HL-60/S4 (cell line): ENCODE data around the gene EPB41L4A.

ENCODE experiments used
- in situ Hi-C: fragments of 300-500 bp; cut with MboI; formaldehyde crosslinking; loops from 2 replicates; pipeline ENCODE4 v1.14.3; 2022; ENCODE audit warnings: low sequenced_read_pairs

The EPB41L4A gene

DNA sequence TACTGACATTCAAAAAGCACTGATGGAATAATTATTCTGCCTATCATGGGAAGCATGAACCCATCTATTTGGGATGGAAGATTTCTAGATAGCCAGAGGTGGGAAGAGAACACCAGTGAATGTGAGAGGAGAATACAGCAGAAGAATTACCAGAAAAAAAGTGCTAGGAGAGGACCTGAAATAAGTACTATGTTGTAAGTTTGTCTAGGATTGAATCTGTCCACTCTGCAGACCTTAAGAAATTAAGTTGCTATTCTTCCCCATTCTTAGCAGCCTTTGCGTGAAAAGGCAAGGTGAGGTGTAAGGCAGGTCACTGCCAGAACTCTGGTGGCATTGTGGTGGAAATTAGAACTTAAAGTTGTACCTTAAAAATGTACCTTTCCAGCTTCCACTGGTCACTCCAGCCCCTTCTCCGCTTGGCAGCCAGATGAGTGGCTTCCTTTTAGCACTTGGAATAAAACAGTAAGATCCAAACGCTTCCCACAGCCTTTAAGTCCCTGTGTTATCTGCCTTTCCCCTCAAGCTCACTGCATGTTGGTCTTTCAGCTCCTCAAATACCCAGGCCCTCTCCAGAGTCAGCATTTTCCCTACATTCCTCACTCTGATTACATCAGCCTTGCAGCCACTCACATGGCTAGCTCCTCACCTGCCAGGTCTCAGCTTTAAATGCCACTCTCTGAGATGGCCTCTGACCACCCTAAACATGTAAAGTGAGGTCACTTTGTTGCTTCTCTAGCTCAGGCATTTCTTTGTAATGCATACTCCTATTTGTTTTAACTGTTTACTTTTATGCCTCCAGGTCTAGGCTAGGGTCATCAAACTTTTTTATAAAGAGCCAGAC is 253.0 kb downstream of the EPB41L4A start:
- in situ Hi-C loops, result loop anchor here (25.0 kb wide), 1 partner anchor 1029 kb away; no protein-coding TSS in a partner anchor

DNA sequence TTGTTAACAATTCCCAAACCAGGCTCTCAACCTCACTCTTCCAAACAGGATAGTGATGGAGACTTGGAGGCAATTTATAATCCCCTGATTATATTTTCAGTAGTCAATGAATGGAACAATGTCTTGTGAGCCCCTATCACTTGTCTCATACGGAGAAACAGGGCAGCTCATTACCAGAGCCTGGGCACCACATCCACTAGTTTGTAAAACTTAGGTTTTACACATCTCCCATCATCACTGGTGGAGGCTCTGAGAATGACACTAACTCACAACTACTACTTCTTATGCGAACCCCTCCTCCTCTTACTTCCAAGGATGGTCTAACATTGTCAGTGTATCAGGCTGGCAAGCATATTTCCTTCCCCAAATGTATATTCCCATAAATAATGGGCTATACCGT is 253.7 kb downstream of the EPB41L4A start:
- in situ Hi-C loops, result loop anchor here (25.0 kb wide), 1 partner anchor 1028 kb away; no protein-coding TSS in a partner anchor

DNA sequence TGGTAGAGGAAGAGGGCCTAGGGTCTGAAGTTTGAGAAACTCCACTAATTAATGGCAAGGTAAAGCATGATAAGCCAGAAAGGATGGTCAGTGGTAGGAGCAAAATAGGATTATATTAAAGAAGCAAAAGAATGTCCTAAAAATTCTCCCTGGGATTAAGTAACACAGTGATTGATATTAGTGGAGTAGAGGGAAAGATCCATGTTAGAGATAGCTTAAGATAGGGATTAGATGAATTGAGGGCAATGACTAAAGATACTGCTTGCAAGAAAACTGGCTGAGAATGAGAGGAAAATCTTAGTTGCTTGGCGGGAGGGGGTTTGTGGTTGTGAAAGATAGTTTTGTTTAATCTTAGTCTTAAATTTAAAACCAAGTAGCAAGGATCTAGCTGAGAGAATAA is 255.6 kb downstream of the EPB41L4A start:
- in situ Hi-C loops, result loop anchor here (25.0 kb wide), 1 partner anchor 1026 kb away; no protein-coding TSS in a partner anchor

DNA sequence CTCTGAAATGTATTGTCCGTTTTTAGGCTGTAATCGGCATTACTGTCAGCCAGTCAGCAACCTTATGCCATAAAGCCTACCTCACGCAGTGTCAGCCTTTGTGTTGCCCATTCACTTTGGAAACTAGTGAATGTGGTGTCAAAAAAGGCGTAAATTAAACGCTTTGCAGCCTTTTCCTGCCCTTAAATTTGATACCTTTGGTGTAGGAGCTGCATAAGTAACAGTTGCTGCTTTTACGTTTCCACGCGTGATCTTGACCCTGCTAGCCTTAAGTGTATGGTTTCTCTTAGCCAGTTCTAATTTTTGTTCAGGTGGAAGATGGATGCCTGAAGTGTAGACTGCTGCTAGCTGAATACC is 257.7 kb downstream of the EPB41L4A start:
- in situ Hi-C loops, result loop anchor here (25.0 kb wide), 1 partner anchor 1024 kb away; no protein-coding TSS in a partner anchor

DNA sequence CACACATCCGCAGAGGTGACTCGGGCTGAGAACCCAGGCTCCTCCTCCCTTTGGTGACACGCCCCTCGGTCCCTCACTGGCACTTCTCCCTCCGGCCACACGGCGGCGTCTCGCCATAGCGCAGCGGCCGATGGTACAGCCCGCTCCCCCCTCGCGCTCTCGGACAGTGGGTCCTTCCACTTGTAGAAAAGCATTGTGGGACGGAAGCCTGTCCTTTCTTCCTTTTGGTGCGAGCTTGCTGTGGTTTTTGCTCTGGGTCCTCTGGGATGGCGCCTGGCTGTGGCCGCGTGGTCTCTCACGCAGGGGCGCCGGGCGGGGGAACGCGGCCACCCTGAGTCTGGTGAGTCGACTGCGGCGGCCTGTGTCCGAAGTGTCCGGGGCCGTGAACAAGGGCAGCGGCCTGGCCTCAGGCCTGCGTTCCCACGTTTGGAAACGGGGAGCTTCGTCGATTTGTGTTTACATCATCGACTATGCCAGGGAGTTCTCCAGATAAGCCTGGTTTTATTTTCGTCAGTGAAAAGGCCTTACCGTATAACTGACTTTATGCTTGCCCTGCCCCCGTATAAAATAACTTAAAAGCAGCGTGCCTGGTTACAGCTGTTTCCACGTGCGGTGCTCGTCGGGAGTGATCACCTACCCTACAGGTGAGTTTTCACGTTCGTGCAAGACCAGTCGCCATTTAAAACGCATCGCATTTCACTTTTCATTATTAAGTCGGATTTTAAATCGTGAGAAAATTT is 258.3 kb downstream of the EPB41L4A start:
- in situ Hi-C loops, result loop anchor here (25.0 kb wide), 1 partner anchor 1024 kb away; no protein-coding TSS in a partner anchor

DNA sequence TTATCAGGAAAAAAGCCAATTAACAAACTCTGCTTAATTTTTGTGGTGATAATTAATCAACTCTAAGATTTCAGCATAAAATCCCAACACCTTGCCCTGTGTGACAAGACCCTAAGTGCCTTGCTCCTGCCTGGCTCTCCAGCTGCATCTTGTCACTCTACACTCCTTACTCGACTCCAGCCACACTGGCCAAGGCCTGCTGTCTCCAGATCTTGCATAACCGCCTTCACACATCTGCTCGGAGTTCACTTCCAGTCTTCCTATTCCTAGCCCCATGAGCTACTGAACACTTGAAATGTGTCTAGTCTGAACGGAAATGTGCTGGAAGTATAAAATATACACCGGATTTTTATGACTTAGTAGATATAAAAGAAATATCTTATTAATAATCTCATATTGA is 259.6 kb downstream of the EPB41L4A start:
- in situ Hi-C loops, result loop anchor here (25.0 kb wide), 1 partner anchor 1022 kb away; no protein-coding TSS in a partner anchor

DNA sequence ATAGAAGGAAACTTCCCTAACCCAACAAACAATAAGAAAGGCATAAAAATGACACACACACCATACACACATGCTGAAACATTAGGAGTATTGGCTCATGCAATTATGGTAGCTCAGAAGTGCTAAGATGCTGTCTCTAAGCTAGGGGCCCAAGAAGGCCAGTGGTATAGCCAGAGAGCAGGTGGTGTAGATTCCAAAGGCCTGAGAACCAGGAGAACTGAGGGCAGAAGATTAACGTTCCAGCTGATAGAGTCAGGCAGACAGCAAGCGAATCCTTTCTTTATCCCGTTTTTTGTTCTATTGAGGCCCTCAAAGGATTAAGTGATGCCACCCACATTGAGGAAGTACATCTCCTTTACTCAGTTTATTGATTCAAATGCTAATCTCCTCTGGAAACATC is 262.9 kb downstream of the EPB41L4A start:
- in situ Hi-C loops, result loop anchor here (25.0 kb wide), 1 partner anchor 1019 kb away; no protein-coding TSS in a partner anchor

DNA sequence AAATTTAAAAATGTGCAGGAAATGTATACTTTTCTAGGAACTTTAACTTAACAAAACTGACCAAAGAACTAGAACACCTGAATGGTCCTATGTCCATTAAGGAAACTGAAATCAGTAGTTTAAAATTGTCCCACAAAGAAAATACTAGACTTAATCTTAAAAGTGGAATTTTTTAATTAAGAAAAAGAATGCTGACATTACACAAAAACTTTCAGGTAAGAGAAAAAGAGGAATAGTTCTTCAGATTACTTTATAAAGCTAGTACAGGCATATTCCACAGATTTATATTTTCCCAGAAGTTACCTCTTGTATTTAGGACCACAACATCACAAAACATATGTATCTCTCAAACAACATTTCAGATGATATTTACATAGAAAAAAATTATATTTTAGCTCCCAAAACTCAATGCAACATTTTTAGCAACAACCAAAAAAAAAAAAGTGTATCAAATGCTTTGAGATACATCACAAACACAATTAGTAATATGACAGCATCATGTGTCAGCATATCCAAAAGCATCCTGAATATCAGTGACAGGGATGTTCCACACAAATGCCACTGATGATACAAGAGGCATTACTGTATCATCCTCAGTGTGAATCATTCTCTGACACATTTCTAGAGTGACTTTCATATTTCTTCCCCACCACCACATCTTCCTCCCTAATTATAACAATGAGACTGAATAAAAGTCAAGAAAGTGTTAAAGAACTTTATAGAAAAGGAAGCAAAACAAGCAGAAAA is 264.0 kb downstream of the EPB41L4A start:
- in situ Hi-C loops, result loop anchor here (25.0 kb wide), 1 partner anchor 1018 kb away; no protein-coding TSS in a partner anchor

DNA sequence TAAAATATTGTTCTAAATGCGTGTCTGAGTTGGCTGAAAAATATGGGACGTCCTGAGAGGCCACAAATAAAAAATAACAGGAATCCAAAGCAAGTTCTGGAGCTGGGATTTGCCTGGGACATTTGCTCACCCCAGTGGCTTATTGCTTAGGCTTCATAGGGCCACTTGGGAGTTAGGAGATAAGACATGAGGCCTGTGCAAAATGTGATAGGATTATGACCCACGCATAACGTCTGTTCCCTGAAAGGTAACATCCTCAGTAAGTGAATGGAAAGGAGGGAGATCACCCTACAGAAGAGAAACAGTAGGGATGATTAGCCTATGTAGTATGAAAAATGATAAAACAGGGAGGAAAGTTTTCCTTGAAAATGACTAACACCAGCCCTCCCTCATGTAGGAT is 269.4 kb downstream of the EPB41L4A start:
- in situ Hi-C loops, result loop anchor here (10.0 to 25.0 kb wide), 3 partner anchors 287 to 1012 kb away; no protein-coding TSS in a partner anchor

DNA sequence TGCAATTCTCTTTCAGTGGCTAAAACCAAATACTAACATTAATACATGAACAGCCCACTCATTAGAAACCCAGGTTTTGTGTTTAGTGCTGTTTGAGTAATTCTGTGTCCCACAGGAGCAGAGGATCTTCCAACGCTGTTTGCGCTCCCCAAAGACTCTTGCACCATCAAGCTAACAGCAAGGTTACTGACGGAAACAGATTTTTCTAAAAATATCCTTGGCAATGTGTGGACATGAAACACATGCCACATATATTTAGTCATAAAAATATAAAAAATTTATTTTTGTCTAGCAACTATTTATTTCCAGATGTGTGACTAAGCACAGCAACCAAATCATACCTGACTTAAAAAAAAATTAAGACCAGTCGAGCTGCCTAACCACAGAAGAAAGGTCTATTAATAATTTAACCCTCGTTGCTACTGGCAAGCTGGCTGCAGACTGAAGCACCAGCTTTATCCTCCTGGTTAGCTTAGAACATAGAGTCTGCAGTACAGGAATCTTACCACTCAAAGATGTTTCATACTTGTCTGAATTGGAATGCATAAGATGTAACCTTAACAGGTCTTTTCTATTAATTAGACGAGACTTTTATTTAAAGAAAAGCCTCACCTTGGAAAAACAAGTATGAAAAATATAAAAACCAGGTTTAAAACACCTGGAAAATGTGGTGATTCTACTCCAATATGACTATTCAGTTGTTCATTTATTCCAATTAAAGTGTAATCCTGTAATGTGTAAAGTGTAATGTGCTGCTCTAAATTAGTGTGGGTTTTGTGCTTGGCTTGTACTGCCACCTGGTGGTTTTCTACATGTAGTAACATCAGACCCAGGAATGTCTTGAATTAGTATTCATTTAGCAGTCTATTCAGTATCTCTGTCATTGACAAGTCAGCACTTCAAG is 272.5 kb downstream of the EPB41L4A start:
- in situ Hi-C loops, result loop anchor here (10.0 to 25.0 kb wide), 2 partner anchors 284 to 602 kb away; no protein-coding TSS in a partner anchor

DNA sequence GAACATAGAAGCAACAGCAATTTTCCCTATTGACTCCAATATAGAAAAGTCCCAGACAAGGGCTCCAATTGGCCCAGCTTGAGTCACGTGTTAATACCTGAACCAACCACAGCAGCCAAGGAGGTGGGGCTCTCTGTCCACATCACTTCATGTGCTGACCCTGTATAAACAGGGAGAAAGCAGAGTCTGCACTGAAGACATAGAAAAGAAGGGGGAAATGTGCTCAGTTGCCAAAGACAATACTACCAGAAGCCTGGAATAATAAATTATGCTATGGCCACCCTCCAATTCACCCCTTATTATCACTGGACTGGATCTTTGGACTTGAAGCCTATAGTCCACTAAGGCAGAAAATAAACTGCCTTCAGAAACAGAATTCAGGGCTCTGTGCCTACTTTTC is 275.4 kb downstream of the EPB41L4A start:
- in situ Hi-C loops, result loop anchor here (10.0 to 25.0 kb wide), 2 partner anchors 281 to 599 kb away; no protein-coding TSS in a partner anchor

DNA sequence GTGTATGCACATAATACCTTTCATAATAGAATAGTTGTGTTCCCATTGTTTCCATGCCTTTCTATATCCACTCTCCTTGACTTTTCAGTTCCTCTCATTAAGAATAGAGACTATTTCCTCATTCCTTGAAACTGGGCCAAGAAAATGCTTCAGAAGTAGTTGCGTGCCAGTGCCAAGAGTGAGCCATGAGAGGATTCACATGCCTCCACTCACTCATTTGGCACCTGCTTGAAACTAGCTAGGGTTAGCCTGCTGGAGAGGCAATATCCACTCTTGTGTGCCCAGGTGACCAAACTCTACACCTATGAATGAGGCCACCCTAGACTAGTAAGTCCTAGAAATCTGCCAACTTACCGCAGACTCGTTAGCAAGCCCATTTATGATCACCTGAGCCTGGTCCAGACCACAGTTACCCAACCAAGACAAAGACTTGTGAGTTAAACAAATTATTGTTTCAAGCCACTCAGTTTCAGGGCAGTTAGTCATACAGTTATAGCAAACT is 276.3 kb downstream of the EPB41L4A start:
- in situ Hi-C loops, result loop anchor here (10.0 to 25.0 kb wide), 2 partner anchors 281 to 598 kb away; no protein-coding TSS in a partner anchor

DNA sequence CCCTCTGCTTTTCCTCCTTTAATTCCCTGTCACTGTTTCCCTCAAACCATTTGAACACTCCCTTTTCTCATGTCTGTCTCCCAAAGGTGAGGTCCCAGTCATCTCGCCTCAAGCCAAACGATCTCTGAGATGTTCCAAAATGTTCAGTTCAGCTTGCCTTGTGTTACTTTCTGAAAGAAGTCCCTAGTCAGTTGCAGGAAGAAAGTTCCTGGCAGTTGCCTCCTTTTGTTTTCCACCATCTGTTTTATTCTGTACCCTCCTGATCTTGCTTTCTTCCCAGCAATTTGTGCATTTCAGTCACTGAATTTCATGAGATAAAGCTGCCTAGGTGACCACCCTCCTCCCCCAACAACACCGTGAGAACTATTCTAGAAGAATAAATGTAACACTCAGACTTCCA is 277.5 kb downstream of the EPB41L4A start:
- in situ Hi-C loops, result loop anchor here (10.0 to 25.0 kb wide), 2 partner anchors 279 to 597 kb away; no protein-coding TSS in a partner anchor

DNA sequence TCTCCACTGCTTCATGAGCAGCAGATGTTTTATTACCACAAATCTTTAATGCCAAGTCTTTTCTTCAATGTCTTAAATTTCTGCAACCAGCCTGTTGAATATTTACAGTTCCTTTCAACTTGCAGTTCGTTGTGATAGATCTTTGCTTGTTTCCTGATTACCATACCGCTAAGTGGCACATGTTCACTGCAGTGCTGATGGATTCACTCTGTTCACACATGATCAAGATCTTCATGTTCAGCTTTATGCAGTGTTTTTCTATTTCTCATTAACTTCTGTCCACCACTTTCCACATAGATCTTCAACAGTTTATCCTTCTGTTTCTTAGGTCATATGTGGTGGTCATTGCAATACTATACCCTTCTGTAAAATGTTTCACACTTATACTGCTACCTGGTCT is 280.6 kb downstream of the EPB41L4A start:
- in situ Hi-C loops, result loop anchor here (25.0 kb wide), 1 partner anchor 276 kb away; no protein-coding TSS in a partner anchor

DNA sequence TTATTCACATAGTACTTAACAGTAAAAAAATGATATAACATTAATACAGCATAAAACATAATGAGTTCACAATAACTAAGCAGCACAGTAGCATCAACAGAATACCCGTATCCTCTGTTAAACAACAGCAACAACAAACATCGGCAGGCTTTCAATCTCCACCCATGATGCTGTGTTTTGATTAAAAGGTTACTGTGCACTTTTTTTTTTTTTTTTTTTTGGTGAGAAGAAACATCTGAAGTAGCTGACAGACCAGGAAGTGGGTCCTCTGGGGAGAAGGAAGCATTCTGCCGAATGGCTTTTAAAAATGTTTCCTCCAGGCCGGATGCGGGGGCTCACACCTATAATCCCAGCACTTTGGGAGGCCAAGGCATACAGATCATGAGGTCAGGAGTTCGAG is 282.3 kb downstream of the EPB41L4A start:
- in situ Hi-C loops, result loop anchor here (25.0 kb wide), 1 partner anchor 274 kb away; no protein-coding TSS in a partner anchor

DNA sequence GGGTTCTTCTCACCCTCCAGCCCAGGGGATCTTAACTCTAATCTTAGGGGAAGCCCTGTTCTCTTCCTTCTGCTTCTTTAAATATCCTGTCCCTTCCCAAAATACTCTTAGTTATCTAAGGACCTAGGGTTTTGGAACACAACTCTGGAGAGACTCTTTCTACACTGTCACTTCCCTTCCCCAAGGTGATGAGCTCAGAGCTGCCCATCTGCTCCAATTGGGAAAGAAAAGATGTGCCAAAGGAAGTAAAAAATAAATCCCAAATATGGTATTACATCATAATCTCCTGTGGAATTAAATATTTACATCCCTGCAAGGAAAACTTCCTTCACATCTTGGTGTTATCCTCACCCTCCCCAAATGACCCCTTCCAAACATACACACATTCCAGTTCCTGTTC is 291.2 kb downstream of the EPB41L4A start:
- in situ Hi-C loops, result loop anchor here (25.0 kb wide), 1 partner anchor 266 kb away; no protein-coding TSS in a partner anchor

DNA sequence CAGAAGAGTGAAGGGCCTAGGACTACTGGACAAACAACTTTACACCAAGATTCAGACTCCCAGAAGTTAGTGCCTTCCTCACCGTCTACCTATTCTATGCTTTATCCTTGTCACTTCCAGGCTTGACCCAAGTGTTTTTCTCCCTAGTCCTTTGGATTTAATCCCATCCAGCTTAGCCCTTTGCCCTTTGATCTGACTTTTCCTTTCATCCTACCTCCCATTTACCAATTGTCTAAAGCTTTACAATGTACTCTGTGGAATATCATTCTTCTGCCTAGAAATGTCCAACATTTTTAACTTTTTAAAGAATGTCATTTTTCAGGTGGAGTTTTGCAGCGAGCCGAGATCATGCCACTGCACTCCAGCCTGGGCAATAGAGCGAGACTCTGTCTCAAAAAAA is 292.1 kb downstream of the EPB41L4A start:
- in situ Hi-C loops, result loop anchor here (25.0 kb wide), 1 partner anchor 265 kb away; no protein-coding TSS in a partner anchor

DNA sequence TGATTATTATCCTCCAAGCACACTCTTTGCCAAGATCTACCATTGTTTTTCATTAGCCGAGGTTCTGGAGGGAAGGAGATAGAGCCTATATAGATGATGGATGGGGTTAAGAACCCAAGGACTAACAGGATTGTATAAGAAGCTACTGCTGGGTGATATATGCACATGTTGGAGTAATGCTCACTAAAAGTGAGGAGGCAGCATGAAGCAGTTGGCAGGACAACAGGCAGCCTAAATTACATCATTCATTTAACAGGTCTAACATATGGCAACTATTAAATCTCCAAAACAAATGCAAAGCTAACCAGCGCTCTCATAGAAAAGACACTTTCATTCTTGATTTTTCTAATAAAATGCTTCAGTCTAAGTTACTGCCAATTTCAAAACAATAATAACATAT is 293.2 kb downstream of the EPB41L4A start:
- in situ Hi-C loops, result loop anchor here (25.0 kb wide), 1 partner anchor 264 kb away; no protein-coding TSS in a partner anchor

DNA sequence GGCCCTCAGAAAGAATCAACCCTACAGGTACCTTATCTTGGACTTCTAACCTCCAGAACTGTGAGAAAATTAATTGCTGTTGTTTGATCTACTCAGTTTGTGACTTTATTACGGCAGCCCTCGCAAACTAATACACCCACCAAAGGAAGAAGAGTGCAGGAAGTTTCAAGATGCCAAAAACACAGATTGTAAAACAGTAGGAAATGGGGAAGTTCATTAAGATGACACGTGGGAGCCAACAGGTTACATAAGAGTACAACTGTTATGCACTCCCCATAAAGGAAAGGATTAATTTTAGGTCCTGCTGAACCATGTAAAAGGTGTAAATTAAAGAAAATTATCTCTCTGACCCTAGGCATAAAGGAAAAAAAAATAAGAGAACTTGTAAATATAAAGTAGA is 294.3 kb downstream of the EPB41L4A start:
- in situ Hi-C loops, result loop anchor here (25.0 kb wide), 1 partner anchor 262 kb away; no protein-coding TSS in a partner anchor
